Adrenal gland (tissue), 12 donors: ENCODE measurements around the gene EMILIN1. TPM values are rescaled to one million over a fixed set of nuclear protein-coding genes. Genes with fewer than 3 reads are reported as not detected.

Experiments used
- DNase-seq, 7 donors: peaks; one replicate each; pipeline ENCODE4 v3.0.0-alpha.2; 2019 to 2020
- H3K27ac ChIP-seq, 5 donors: fragments of 200-600 bp; sonication (generic) in 4 of 5; 1 replicate in 3 of 5; 2 replicates in 2 of 5; pipeline versions ENCODE4 v1.5.1 to v1.8.0; 2016 to 2020; ENCODE audit warnings: mild to moderate bottlenecking in 1 of 5
- H3K27me3 ChIP-seq: fragments of 200-600 bp; 2 replicates; pipeline ENCODE4 v1.8.0; 2021
- H3K36me3 ChIP-seq, 2 donors: fragments of 200-600 bp; replicated peaks in 1 of 2; 1 replicate in 1 of 2; 2 replicates in 1 of 2; pipeline versions ENCODE4 v1.5.1 to v1.8.0; 2018 to 2022
- H3K4me1 ChIP-seq, 2 donors: fragments of 200-600 bp; replicated peaks in 1 of 2; 1 replicate in 1 of 2; 2 replicates in 1 of 2; pipeline versions ENCODE4 v1.5.1 to v1.8.0; 2018 to 2021
- H3K4me3 ChIP-seq, 4 donors: fragments of 200-600 bp; sonication (generic) in 3 of 4; one replicate each; pipeline ENCODE4 v1.5.1; 2016 to 2018
- H3K9me3 ChIP-seq, 3 donors: fragments of 200-600 bp; sonication (generic) in 1 of 3; replicated peaks in 1 of 3; 1 replicate in 2 of 3; 2 replicates in 1 of 3; pipeline versions ENCODE4 v1.5.1 to v1.8.0; 2016 to 2021
- POLR2A ChIP-seq, 2 donors: fragments of 450-650 bp; IDR thresholded peaks; one replicate each; pipeline ENCODE4 v1.6.1; 2017; ENCODE audit warnings: antibody characterized with exemption in 2 of 2, mild to moderate bottlenecking in 2 of 2, moderate library complexity in 1 of 2
- WGBS, 4 donors: extraction: QIAGEN DNeasy Blood & Tissue Kit in 2 of 4; methylation state at CpG; one replicate each; pipeline versions ENCODE4 v1.1.5 to v1.1.7; 2013 to 2017; 5-methylcytosine and 5-hydroxymethylcytosine counted together
- intact Hi-C, 2 donors: fragments of 100-400 bp; cut with DNase I; formaldehyde crosslinking; loops; one replicate each; pipeline versions ENCODE4 v1.14.1 to v1.15.0; 2022 to 2023
- polyA plus RNA-seq, 3 donors: library from polyadenylated mRNA; stranded (reverse); fragments of 200-250 nt in 2 of 3; fragments of 350-450 nt in 1 of 3; fragmentation: Illumina TruSeq in 1 of 3; extraction: RNeasy Lipid Tissue Mini Kit (QIAGEN cat#74804) in 1 of 3; gene quantifications; one replicate each; pipeline ENCODE4 v1.2.3, GENCODE V29; 2013 to 2014
- total RNA-seq, 9 donors: library from RNA; depleted of rRNA in 4 of 9; stranded (reverse); fragments of >200 nt in 4 of 9; fragments of 120-200 nt in 1 of 9; fragmentation: NEBNext Ultra II Directional in 1 of 9; extraction: Animal tissue kit (Norgen Biotek cat#: 25700) in 1 of 9; gene quantifications; one replicate each; pipeline versions ENCODE4 v1.1.0 to v1.2.4, GENCODE V29; 2013 to 2023
- TF ChIP-seq, protein P1 (sequence below), 6 experiments: fragments of 450-650 bp in 4 of 6; fragments of 200-600 bp in 2 of 6; sonication (generic) in 1 of 6; IDR thresholded peaks; 1 replicate in 5 of 6; 2 replicates in 1 of 6; pipeline versions ENCODE4 v1.5.1 to v1.8.0; 2016 to 2021; ENCODE audit warnings: antibody characterized with exemption in 6 of 6, mild to moderate bottlenecking in 2 of 6, moderate library complexity in 1 of 6
- donor health status: healthy with polysubstance abuse.
- donor health status: Bipolar disorder and iron deficiency.
- donor health status: DM: yes; HTN: yes; CAD: no.
- donor health status: DM: no; HTN: no; CAD: no.
- donor health status: DM: no; HTN: no; CAD: no.
- donor health status: DM: yes; HTN: yes; CAD: no.

The EMILIN1 gene
- total and polyA plus RNA-seq, 12 donors: 4.2 to 243 (median 99.6) TPM

DNA sequence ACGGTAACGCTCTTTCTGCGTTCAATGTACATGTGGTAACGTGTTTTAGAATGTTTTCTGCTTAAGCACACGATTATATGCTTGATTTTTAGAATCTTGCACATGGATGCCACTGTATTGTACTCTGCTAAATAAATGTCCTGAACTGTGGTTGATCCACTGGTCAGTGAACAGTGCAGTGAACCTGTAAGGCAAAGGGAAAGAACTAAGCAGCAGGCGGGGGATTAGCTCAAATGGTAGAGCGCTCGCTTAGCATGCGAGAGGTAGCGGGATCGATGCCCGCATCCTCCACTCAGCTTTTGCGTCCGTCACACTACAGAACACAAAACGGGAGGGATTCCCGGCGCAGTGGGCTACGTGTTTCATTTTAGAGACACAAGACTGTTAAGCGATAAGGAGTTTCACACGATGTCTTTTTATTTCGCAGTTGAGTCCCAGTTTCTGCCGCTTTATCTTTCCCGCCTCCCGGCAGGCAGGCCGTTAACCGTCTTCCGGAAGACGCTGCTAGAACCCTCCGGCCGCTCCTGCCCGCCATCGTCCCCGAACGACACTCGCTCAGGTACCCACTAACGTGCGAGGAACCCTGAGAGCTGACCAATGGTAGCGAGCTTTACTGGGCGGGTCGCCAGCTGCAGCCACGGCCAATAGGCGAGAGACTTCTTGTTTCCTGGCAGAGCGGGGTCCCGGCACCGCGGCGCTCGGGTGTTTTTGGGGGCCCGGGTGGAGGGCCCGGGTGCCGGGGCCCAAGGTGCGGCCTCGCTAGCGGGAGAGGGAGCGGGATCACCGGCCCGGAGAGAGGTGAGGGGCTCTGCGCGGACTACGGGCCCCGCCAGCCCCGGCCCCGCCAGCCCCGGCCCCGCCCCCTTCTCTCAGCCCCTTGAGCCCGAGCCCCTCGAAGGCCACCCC is 27.2 kb upstream of the EMILIN1 start, which contains the start of gene AGBL5:
AGBL5 (plus strand) TSS at position 673 of the 906 bp plus-strand sequence. CDS start 1,291 bp downstream, outside the sequence.
- intact Hi-C loops: no loop called here
- WGBS, 4 donors: 0 to 1% (median 1%) methylated on average over 31 to 67 of the region's 67 CpGs
- H3K4me1 ChIP-seq: peaks cover 0 to 13% of the 10 kb centered on the region in 2 donors
- H3K27me3 ChIP-seq: no peaks in the 10 kb centered on the region
- peak; percentile 96 to 99 (median 96) for DNase-seq
- no peaks in the 10 kb centered on the region for H3K9me3 ChIP-seq
- peak within 1 kb of the TSS in 3 of 4 donors; percentile 16 to 95 (median 80) for H3K4me3 ChIP-seq
- H3K27ac ChIP-seq: peak within 1 kb of the TSS; percentile 71 to 97 (median 77)
- peaks cover 0 to 30% of the 10 kb centered on the region in 2 donors for H3K36me3 ChIP-seq
- TF ChIP-seq, protein P1, sequence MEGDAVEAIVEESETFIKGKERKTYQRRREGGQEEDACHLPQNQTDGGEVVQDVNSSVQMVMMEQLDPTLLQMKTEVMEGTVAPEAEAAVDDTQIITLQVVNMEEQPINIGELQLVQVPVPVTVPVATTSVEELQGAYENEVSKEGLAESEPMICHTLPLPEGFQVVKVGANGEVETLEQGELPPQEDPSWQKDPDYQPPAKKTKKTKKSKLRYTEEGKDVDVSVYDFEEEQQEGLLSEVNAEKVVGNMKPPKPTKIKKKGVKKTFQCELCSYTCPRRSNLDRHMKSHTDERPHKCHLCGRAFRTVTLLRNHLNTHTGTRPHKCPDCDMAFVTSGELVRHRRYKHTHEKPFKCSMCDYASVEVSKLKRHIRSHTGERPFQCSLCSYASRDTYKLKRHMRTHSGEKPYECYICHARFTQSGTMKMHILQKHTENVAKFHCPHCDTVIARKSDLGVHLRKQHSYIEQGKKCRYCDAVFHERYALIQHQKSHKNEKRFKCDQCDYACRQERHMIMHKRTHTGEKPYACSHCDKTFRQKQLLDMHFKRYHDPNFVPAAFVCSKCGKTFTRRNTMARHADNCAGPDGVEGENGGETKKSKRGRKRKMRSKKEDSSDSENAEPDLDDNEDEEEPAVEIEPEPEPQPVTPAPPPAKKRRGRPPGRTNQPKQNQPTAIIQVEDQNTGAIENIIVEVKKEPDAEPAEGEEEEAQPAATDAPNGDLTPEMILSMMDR (IDR thresholded peaks at IDR 0.05): no peak
- TF ChIP-seq POLR2A (IDR thresholded peaks at IDR 0.05): peak; percentile 11 to 72

- H3K27me3 ChIP-seq: no peaks in the 10 kb centered on the region
- no peak for TF ChIP-seq POLR2A (IDR thresholded peaks at IDR 0.05)
- peaks cover 0 to 13% of the 10 kb centered on the region in 2 donors for H3K4me1 ChIP-seq
- intact Hi-C loops: no loop called here
- peaks cover 0 to 39% of the 10 kb centered on the region in 2 donors for H3K36me3 ChIP-seq
- peak; percentile 24 to 74 (median 48) for DNase-seq
- WGBS, 4 donors: 4 to 29% (median 8%) methylated on average over 3 to 24 of the region's 24 CpGs
- H3K27ac ChIP-seq: peak overlapping the region in 4 of 5 donors; percentile 72 to 97 (median 84)
- peak overlapping the region in 3 of 4 donors; percentile 16 to 95 (median 80) for H3K4me3 ChIP-seq
- H3K9me3 ChIP-seq: no peaks in the 10 kb centered on the region
Measured at GRCh38 chr2:27051902-27052645, 26.3 kb upstream of the EMILIN1 start.

DNA sequence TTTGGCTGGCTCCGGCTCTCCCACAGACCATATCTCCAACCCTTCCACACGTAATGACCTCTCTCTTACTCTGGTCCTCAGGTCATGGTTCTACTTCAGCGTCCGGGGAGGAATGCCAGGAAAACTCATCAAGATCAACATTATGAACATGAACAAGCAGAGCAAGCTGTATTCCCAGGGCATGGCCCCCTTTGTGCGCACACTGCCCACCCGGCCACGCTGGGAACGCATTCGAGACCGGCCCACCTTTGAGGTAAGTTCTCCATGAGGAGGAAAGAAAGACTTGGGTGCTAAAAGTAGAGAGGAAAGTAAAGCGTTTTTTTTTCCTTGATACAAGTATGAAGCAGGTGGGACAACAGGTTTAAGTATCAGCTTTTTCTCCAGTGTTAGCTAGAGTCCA is 25.1 kb upstream of the EMILIN1 start:
- H3K36me3 ChIP-seq: peaks cover 0 to 46% of the 10 kb centered on the region in 2 donors
- intact Hi-C loops: no loop called here

GRCh38 chr2:27053776-27054175 is 24.6 kb upstream of the EMILIN1 start:
- intact Hi-C loops: no loop called here
- Histone ChIP-seq H3K9me3 (no peaks in the 10 kb centered on the region), H3K27me3 (no peaks in the 10 kb centered on the region), H3K4me1 (peaks cover 2 to 17% of the 10 kb centered on the region in 2 donors), H3K4me3 (no peak overlapping the region), H3K36me3 (peaks cover 0 to 50% of the 10 kb centered on the region in 2 donors), H3K27ac (no peak overlapping the region)
- WGBS, 4 donors: 84 to 92% (median 88%) methylated on average over 8 of the region's 8 CpGs
- DNase-seq: no peak
- TF ChIP-seq POLR2A (IDR thresholded peaks at IDR 0.05): no peak
- TF ChIP-seq, protein P1 (IDR thresholded peaks at IDR 0.05): no peak

More for the DNA sequence above, 25.1 kb upstream of the EMILIN1 start:
- H3K4me1 ChIP-seq: peaks cover 0 to 13% of the 10 kb centered on the region in 2 donors
- no peak overlapping the region for H3K27ac ChIP-seq
- DNase-seq: no peak
- TF ChIP-seq, protein P1 (IDR thresholded peaks at IDR 0.05): no peak
- no peak for TF ChIP-seq POLR2A (IDR thresholded peaks at IDR 0.05)
- no peak overlapping the region for H3K4me3 ChIP-seq
- WGBS, 4 donors: 82 to 88% (median 85%) methylated on average over 11 of the region's 11 CpGs
- no peaks in the 10 kb centered on the region for H3K27me3 ChIP-seq
- no peaks in the 10 kb centered on the region for H3K9me3 ChIP-seq
